T follicular helper cell (primary cell): Measurements from ENCODE around the gene MEGF11.

ENCODE experiments used
- DNase-seq: peaks from one replicate; pipeline ENCODE4 v3.0.0-alpha.2; 2020; ENCODE audit warnings: low read depth

MEGF11 gene

DNA sequence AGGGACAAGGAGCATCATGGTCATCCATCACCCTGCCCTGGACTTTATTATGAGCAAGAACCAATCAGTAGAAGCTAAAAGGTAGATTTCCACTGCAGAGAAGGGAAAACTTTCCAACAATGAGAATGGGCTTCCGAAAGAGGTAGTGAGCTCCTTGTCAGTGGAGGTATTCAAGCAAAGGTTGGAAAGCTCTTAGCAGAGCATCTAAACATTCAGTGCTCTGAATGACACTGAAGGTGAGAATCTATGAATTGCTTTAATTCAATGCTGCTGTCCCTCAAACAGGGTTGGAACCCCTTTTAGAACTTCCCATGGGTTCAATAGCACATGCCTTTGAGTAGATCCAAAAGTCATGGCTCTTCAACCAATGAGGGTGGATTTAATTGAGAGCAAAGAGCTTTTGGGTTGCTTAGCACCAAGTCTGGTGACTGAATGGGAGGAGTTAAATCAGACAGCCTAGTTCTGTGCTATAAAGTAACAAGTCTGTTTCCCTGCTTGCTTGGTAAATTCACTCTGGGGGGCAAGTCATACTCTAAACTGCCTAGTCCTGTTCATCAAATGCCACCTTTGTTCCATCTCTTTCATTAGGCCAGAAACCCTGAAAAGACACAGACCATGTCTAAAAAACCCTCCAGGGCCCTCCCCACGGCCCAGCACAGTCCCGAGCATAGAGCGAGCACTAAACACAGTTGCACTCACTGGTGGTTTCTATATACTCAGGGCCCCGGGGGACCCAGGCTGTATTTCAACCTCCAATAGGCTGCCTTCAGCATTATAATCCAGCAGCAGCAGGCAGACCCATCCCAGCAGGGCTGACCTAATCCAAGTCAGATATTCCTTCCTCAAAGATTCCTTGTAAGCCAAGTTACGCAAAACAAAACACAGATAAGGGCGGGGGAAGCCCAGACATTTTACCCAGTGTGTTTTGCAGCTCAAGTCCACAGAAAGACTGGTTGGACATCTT, 161.2 kb downstream of the MEGF11 start:
- DNase-seq, result no peak

DNA sequence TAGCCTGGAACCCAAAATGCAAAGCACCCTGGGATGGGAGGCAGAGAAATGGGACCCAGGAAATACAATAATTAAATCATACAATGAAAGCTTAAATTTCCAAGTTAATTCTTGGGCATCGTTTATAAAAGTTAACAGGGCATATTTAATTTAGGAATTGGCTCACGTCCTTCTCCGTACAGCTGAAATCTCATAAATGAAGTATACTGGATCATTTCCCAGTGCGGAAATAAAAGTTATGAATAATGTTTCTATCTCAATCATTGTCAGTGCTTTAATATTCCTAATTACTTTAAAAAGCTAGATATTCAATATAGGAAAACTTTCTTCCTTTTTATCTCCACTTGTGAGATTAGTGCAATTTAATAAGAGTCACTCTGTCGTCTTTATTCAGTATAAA, 164.0 kb downstream of the MEGF11 start:
- DNase-seq, result no peak

DNA sequence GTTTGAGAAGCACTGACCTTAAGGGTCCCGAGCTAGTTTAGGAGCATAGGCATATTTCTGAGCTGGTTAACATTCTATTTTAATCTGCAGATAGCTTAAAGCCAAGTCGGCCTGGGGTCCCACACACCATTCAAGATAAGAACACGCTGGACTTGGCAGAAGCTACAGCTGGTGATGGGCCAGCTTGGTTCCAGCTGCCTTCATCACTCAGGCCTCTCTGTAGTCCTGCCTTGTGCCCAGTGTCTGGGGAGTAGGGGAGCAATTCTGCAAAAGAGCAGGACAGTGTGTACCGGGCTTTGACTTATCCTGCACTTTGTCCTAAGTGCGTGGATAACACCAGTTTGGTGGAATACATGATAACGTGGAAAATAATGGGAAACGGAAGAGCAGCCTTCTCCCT, 164.5 kb downstream of the MEGF11 start:
- no peak for DNase-seq

DNA sequence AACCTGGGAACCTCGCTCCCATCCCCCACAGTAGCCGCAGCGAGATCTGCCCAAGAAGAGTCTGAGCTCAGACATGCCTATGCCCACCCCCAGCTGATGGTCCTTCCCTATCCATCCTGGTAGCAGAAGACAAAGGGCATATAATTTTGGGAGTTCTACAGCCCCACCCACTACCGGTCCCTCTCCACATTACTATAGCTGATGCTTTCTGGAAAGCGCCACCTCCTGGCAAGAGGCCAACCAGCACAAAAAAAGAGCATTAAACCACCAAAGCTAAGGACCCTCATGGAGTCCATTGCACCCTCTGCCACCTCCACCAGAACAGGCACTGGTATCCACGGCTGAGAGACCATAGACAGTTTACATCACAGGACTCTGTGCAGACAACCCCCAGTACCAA, 168.4 kb downstream of the MEGF11 start:
- DNase-seq, result no peak

DNA sequence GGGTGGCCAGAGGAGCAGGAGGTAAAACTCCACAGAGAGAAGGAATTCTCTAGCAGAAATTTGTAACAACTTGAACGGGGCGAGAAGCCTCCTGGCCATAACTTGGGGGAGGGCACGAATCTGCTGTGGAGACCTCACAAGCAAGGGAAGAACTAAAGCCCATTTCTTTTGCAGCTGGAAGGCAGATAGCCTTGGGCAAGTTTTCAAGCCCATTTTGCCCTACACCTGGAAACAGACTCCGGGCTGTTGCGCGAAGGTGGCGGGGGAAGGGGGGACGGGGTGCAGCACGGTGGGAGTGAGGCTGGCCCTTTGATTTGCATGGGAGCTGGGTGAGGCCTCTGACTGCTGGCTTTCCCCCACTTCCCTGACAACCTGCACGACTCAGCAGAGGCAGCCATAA, 168.8 kb downstream of the MEGF11 start:
- DNase-seq, result no peak

DNA sequence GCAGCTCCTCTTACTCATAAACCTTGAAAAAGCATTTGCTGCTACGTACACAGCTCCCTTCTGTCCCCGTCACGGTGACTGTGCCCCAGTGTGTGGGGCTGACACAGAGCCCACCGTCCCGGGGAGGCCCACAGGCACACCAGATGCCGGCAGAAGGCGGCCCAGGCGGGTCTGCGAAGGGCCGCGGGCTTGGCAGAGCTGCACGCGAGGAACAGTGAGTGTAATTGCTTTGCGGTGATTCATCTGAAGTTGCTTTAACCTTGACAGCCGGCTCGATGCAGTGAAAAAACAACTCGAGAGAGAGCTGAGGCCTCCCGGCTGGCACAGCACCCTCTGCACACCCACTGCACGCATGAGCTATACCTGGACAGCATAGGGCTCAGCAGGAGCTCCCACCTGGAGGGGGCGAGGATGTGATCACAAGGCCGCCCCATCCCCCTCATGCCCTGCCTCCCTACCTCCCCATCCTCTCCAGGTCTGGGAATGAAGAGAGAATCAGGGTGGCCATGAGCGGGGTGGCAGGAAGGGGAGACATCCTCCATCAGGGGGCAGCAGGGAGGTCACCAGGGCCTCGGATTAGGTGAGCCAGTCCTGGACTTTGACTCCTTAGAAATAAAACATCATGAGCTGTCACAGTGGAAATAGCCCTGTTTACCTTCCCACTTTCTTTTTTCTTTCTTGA, 172.7 kb downstream of the MEGF11 start:
- no peak for DNase-seq

DNA sequence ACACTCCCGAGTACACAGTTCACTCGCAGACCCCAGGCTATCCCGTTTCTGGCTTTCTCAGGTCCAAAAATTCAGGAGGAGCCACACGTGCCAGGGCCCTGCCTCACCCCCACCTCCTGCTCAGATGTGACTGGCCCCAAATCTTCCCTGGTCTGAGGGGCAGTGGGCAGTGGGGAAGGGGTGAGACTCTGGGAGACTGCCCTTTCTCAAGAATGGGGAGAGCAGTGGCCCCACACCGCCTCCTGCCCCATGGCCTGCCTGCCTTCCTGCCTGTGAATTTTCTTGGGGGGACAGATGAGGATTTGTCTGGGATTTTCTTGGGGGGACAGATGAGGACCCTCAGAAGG, 174.6 kb downstream of the MEGF11 start:
- DNase-seq, result no peak

DNA sequence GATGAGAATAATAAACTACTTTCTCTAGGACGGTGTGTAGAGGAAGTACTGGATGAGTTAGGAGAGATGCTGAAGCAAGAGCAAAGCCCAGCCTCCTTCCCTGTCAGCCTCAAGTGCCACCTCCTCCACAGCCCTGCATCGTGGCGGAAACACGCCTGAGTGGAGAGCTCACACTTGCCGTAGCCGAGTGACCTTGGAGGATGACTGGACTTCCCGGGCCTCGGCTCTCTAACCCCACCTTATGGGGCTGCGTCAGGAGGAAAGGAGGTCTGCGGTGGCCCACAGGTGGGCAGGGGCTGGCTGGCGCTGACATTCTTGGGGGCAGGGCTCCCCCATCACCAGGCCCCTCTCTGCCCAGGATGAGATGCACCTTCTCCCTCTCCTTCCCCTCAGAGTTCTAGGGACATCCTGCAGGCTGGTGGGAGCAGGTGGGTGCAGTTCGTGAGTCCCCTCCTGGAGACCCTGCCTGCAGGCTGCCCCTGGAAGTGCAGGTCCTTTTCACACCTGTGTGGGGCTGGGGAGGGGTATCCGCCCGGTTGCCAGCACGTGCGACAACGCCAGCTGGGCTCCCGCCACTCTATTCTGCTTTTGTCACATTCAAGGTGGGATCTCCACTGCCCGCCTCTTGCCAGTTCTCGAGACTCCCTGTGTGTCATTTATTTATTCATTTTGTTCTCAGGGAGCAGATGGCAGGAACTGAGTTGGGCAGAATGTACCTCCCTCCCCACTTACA, 175.2 kb downstream of the MEGF11 start:
- no peak for DNase-seq

DNA sequence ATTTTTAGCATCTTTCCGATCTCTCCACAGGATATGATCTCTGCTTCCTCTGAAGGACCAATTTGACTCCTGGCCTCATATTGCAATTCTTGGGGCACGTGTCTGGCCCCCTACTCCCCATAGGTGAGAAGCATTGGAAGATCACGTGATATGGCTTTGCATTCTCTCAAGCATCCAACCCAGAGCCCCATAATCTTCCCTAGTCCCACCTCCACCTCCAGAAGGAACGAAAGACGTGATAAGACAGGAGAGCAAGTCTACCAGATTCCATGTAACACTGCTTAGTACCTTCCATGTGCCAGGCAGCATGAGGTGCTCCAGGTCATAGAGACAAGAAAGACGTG, 176.3 kb downstream of the MEGF11 start:
- no peak for DNase-seq

DNA sequence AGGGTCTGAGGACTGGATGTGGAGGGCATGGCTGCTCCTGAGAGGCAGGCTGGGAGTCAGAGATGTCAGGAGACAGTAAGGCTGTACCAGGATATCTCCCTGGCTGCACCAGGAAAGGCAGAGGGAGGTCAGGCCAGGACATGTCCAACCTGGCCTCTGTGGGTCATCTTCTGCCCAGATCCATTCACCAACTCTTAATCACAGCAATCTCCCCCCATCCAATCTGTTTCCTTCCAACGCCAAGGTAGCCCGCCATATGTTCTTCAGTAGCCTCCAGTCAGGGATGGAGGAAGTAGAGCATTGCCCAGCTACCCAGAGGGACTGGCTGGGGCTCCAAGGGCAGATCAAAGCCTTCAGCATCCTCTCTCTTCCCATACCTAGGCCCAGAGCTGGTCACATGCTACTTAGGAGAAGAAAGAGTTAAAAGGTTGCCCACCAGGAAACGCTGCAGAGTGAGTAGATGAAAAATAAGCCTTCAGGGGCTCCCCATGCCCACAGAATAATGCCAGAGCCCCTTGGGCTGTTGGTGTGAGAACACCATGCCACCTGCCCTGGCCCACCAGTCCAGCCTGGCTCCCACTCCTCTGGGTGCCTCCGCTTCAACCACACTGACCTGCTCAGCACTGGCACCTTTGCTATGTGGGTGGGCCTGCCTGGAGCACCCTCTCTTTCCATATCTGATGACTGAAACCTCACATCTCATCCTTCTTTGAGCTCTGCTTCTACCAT, 176.8 kb downstream of the MEGF11 start:
- DNase-seq, result no peak

DNA sequence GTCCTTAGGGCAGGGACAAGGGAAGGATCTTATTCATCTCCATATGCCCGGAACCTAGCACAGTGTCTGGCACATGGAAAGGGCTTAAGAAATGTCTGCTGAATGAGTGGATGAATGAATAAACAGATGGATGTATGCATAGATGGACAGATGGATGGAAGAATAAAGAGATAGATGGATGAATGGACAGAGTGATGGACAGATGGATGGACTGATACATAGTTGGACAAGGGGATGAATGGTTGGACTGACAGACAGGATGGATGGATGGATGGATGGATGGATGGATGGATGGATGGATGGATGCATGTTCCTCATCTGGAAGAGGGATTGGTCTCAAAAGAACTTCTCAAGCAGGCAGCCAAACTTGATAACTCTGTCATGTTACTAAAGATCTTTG, 177.6 kb downstream of the MEGF11 start:
- DNase-seq, result no peak

DNA sequence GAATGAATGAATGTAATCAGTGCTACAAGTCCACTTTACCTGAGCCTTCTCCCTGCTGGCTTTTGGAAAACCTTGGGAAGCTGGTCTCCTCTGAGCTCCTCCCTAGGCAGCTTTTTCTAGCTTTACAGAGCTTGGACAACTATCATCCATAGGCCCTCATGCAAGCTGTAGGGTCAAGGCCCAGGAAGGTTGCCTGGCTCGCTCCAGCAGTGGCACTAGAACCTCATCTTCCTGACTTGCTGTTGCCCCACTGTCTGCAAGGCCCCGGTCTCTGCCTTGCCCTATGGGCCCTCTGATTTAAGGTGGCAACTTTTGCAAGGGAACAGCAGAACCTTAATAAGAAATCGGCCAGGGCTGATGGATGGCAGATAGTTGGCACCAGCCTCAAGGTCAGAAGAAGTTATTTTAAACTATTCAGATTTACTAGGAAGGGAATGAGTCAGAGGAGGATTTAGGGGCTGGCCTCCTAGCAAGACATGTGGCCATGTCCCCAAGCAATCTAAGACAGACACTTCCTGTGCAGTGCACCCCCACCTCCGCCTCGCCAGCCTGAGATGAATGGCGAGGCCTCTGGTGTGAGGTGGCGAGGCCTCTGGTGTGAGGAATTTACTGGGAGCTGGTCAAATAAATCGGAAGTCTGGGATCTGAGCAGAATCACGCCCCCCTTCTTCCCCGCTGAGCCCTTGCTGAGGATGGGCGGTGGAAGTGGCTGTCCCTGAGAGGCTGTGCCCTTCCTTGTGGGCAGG, 180.8 kb downstream of the MEGF11 start:
- DNase-seq, result no peak

DNA sequence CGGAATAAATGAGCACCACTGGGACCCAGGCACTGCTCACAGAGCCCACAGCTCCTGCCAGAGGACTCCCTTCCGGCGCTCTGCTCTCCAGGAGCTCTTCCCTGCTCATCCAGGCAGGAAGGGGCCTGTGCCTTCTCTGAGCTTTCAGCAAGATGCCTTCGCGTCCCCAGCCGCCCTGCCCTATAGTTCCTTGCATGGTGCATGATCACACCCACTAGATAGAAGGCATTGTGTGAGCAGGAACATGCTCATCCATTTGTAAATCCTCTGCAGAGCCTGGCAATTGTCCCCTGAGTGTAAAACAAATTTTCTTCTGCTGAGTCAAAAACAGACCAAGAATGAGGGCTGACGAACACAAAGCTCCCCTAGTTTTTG, 181.6 kb downstream of the MEGF11 start:
- DNase-seq, result no peak

DNA sequence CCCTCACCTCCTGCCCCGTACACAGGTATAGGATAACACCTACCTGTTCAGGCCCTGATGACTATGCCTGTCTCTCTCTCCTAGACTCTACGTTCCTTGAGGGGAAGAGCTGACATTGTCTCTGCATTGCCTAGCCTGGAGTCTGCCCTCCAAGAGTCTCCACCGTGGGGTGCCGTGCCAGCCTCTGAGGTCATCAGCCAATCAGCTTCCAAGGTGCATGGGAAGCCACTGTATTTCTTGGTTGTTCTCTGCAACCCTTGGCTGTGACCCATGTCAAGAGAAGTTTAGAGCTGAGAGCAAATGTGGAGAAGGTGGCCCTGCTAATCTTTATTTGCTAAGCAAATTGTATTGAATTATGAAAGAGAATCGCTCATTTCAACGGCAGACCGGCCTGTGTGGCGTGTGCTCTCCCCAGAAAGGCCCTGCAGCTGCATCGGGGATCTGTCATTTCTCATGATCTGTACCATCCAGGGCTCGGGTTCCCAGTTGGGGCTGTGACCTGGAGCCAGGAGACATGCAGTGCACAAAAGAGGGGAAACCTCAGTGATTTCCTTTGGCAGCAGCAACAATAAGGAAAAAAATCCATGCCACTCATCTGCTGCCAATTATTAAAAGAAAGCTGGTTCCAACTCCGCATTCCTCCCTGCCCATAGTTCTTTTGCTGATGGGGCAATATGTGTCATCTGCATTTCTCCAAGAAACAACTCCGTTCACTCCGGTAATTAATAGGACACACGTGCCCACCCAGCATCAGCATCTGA, 182.2 kb downstream of the MEGF11 start:
- no peak for DNase-seq

DNA sequence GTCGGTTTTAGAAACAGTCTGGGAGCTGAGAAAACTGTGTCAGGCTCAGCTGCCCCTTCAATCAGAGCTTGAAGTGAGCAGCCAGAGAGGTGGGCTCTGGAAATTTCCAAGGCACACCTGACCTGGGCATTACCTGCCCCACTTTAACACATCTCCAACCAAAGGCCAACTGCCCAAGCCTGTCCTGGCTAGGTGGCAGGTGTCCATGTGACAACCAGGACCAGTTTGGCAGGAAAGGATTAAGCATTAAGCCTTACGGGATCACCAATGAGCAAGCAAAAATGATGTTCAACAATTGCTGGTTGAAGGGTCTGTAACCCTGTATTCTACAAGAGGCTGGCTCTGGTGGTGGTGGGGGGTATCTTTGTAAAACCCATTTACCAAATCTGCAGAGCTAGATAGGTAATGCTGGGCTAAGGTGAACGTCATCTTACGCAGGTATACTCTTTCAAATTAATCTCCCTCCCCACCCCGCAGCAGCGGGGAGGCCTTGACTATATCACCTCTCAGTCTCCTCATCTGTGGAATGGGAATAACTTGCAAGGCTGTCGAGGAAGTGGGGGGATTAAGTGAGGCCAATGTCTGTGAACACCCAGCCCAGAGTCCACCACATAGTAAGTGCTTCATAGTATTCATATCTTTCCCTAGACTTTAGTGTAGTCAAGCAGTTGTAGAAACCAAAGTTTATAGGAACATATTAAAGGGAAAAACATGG, 183.2 kb downstream of the MEGF11 start:
- no peak for DNase-seq

DNA sequence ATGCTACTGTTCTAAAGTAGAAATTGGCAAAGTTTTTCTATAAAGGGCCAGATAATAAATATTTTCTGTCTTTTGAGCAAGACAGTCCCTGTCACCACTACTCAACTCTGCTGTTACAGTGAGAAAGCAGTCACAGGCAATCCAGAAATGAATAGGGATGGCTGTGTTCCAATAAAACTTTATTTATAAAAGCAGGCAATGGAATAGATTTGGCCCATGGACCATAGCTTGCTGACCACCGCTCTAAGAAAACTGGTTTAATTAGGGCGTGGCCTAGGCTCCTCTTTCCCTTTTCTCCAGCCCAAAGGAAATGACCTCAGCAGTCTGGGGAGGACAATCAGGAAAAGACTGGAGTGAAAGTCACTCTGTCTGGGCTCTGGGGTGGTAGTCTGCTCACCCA, 183.8 kb downstream of the MEGF11 start:
- DNase-seq, result no peak

DNA sequence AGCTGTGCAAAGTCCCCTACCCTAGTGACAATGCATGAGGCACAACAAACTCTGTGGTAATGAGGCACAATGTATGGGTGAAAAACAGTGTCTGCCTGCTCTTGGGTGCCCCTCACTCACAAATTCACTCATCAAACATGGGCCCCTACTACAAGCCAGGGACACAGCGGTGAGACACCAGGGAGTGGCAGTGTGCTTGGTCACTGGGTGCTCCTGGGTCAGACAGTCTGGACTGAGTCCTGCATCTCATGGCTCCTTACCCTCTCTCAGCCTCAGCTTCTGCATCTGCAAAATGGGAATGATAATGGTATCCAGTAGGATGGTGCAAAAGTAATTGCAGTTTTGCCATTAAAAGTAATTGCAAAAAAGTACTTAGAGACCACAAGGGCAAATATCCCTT, 184.7 kb downstream of the MEGF11 start:
- no peak for DNase-seq

DNA sequence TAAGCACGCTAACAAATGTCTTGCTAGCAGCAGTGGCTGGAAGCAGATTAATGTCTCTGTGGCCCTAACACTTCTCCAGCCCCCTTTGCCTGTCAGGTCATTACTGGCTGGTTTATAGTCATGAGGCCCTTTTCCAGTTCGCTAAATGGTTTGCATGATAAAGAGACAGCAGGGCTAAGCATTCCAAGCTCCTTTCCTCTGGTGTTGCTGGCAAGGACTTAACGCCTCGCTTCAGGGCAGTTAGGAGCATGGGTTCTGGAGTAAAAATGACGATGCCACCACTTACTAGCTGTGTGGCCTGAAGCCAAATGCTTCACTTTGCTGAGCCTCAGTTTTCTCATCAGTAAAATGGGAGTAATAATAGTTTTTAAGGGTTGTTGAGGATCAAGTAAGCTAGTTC, 185.9 kb downstream of the MEGF11 start:
- DNase-seq, result no peak

DNA sequence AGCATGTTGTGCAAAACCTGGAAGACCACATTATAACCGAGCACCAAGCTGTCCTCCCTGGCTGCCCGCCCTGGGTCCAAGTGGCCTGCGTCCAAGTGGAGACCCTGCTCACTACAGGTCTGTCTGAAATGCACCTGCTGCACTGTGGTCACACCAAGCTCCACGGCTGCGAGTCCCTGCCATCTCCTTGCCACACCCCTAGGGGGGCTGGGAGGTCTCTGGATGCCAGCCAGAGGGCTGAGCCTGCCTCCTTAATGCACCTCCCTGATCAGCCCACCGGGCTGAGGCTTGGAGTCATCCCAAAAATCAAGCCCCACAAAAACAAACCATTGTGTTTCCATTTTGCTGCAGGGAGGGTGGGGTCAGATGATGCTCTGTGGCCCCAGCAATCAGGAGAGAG, 187.1 kb downstream of the MEGF11 start:
- no peak for DNase-seq

DNA sequence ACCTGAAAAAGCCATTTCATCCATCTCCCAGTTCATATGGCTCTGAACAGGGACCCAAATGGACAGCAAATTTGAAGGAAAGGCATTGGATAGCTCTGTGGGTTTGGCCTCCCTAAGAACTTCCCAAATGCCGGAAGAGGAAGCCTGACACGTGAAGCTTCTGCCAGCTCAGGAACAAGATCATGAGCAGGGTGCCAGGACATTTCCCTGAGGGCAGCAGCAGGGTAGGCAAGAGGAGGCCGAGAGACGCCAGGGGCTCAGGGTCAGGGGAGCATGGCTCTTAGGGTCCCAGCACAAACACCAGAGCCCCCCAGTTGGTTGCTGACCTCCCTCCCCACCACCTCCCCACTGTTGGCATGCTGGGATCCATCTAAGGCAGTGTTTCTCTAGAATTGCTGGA, 187.5 kb downstream of the MEGF11 start:
- DNase-seq, result no peak
